ENCODE measurements around the gene KRT31. TPM values are rescaled to one million over a fixed set of nuclear protein-coding genes. Genes with fewer than 3 reads are reported as not detected.
"Not testable (repeated sequence)": the region's sequence is repeated elsewhere in the genome, so short reads cannot be mapped to it uniquely, and the experiment has no call there.

Gene KRT31
- total RNA-seq, 1 donor from 2014 or later, result not detected

DNA sequence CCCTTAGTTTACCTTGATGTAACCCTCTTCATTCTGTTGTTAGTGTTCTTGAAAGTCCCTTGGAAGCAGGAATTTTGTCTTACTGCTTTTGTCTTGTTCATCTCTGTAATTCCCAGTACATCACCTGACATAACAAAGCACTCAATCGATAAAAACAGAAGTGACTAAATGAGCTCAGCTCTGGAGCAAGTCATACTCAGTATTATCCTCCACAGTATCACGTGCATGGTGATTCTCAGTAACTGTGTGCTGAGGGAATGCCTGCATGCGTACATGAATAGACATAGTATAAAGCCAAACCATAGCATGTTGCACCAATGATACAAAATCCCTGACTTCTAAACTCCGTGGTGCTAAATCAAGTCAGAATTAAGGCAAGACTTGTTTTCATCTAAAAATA is 36.2 kb upstream of the KRT31 start:
- TF ChIP-seq CTCF (IDR thresholded peaks at IDR 0.05), result no peak
- Histone ChIP-seq H3K36me3 (no peaks in the 10 kb centered on the region), H3K9me3 (no peaks in the 10 kb centered on the region), H3K27me3 (no peaks in the 10 kb centered on the region), H3K27ac (no peak overlapping the region), H3K4me1 (no peaks in the 10 kb centered on the region), H3K4me3 (no peak overlapping the region)
- no peak for DNase-seq (ENCODE audit: low spot score in 2 of 2)
- intact Hi-C loops (cut with DNase I), result no loop called here

DNA sequence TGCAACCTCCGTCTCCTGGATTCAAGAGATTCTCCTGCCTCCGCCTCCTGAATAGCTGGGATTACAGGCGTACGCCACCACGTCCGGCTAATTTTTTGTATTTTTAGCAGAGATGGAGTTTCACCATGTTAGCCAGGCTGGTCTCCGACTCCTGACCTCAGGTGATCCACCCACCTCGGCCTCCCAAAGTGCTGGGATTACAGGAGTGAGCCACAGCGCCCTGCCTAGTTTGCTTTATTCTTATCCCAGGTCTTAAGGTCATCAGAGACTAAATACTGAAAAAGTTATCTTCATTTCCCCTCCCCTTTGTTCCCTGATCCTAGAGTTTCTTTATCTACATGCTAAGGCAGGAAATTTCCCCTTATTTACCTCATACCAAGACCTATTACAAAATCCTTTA is 33.0 kb upstream of the KRT31 start:
- intact Hi-C loops (cut with DNase I); H3K9me3 ChIP-seq; H3K27ac ChIP-seq; H3K27me3 ChIP-seq; DNase-seq (ENCODE audit: low spot score in 2 of 2); H3K4me1 ChIP-seq; H3K4me3 ChIP-seq; H3K36me3 ChIP-seq: not testable (repeated sequence)

- H3K27me3 ChIP-seq, result no peaks in the 10 kb centered on the region
- no peak overlapping the region for H3K4me3 ChIP-seq
- no peaks in the 10 kb centered on the region for H3K9me3 ChIP-seq
- intact Hi-C loops (cut with DNase I), result no loop called here
- no peaks in the 10 kb centered on the region for H3K4me1 ChIP-seq
- no peaks in the 10 kb centered on the region for H3K36me3 ChIP-seq
- no peak for TF ChIP-seq CTCF (IDR thresholded peaks at IDR 0.05)
- no peak for DNase-seq (ENCODE audit: low spot score in 2 of 2)
- H3K27ac ChIP-seq, result no peak overlapping the region
These were observed 32.3 kb upstream of the KRT31 start for GRCh38 chr17:41429667-41430066.

- Histone ChIP-seq H3K36me3 (no peaks in the 10 kb centered on the region), H3K4me1 (no peaks in the 10 kb centered on the region), H3K27me3 (no peaks in the 10 kb centered on the region), H3K27ac (no peak overlapping the region), H3K9me3 (no peaks in the 10 kb centered on the region), H3K4me3 (no peak overlapping the region)
- intact Hi-C loops (cut with DNase I), result no loop called here
- no peak for TF ChIP-seq CTCF (IDR thresholded peaks at IDR 0.05)
- DNase-seq (ENCODE audit: low spot score in 2 of 2), result no peak
These were observed 31.3 kb upstream of the KRT31 start for GRCh38 chr17:41428591-41429291.

- Histone ChIP-seq H3K4me3 (no peak within 1 kb of the TSS), H3K36me3 (no peaks in the 10 kb centered on the region), H3K27ac (no peak within 1 kb of the TSS), H3K9me3 (no peaks in the 10 kb centered on the region), H3K27me3 (no peaks in the 10 kb centered on the region), H3K4me1 (no peaks in the 10 kb centered on the region)
- no peak for TF ChIP-seq CTCF (IDR thresholded peaks at IDR 0.05)
- DNase-seq (ENCODE audit: low spot score in 2 of 2), result no peak
- intact Hi-C loops (cut with DNase I), result no loop called here
These were observed 26.8 kb upstream of the KRT31 start, which contains the start of gene KRT37 for GRCh38 chr17:41424111-41424635. Gene KRT37, minus strand, starts transcription at chr17:41424585. Its CDS starts 62 bp downstream, at chr17:41424523.

DNA sequence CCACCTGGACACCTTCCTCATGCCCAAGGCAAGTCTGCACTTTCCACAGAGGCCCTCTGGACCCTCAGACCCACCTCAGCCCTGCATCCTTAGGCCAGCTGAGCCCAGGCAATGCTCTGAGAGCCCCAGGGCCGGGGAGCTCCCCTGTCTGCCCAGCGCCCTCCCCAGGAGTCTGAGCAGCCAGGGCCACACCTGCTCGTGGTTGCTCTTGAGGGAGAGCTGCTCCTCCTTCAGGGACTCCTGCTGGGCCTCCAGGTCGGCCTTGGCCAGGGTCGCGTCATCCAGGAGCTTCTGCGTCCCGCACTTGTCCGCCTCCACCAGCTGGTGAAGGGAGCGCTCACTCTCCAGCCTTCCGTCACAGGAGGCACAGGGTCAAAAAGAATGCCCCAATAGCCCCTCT is 25.2 kb upstream of the KRT31 start:
- H3K27ac ChIP-seq; H3K9me3 ChIP-seq; H3K4me3 ChIP-seq; H3K27me3 ChIP-seq; DNase-seq (ENCODE audit: low spot score in 2 of 2); H3K36me3 ChIP-seq; H3K4me1 ChIP-seq; intact Hi-C loops (cut with DNase I): not testable (repeated sequence)
